Urinary bladder (tissue), 4 donors: ENCODE data around the gene NDUFA11. TPM values are rescaled to one million over a fixed set of nuclear protein-coding genes. Genes with fewer than 3 reads are reported as not detected.

ENCODE experiments used
- DNase-seq: peaks from one replicate; pipeline ENCODE4 v3.0.0-alpha.2; 2015; ENCODE audit errors: extremely low spot score
- H3K27ac ChIP-seq: one replicate; pipeline ENCODE4 v1.5.1; 2013; ENCODE audit warnings: low read depth, mild to moderate bottlenecking, moderate library complexity
- H3K36me3 ChIP-seq: one replicate; pipeline ENCODE4 v1.6.1; 2013; ENCODE audit warnings: mild to moderate bottlenecking, moderate library complexity; ENCODE audit not compliant: insufficient read depth
- H3K4me1 ChIP-seq: one replicate; pipeline ENCODE4 v1.6.1; 2013; ENCODE audit warnings: mild to moderate bottlenecking, moderate library complexity; ENCODE audit not compliant: insufficient read depth
- H3K4me3 ChIP-seq: one replicate; pipeline ENCODE4 v1.5.1; 2013; ENCODE audit warnings: low read depth, low read length
- WGBS: extraction: QIAGEN DNeasy Blood & Tissue Kit; methylation state at CpG from one replicate; pipeline ENCODE4 v1.1.7; 2013; 5-methylcytosine and 5-hydroxymethylcytosine counted together
- polyA plus RNA-seq: library from polyadenylated mRNA; stranded (reverse); fragments of 200-250 nt; gene quantifications from one replicate; pipeline ENCODE4 v1.2.3, GENCODE V29; 2013
- total RNA-seq: library from RNA; depleted of rRNA; stranded (reverse); fragments of >200 nt; gene quantifications from one replicate; pipeline ENCODE4 v1.2.3, GENCODE V29; 2014
- donor health status: healthy with polysubstance abuse.
- donor health status: healthy.

The NDUFA11 gene
- 114 TPM for total RNA-seq
- polyA plus RNA-seq: 520 TPM

GRCh38 chr19:5903624-5904351 lies at the start of gene NDUFA11:
Gene NDUFA11 (minus strand): TSS chr19:5903790. CDS start chr19:5903708, 82 bp downstream.
- H3K36me3 ChIP-seq: no peaks in the 10 kb centered on the region
- peak; percentile 87 for DNase-seq
- no peaks in the 10 kb centered on the region for H3K4me1 ChIP-seq
- peak within 1 kb of the TSS; percentile 82 for H3K4me3 ChIP-seq
- under 1% methylated on average over 57 of the region's 57 CpGs for WGBS
- H3K27ac ChIP-seq: peak within 1 kb of the TSS; percentile 84

DNA sequence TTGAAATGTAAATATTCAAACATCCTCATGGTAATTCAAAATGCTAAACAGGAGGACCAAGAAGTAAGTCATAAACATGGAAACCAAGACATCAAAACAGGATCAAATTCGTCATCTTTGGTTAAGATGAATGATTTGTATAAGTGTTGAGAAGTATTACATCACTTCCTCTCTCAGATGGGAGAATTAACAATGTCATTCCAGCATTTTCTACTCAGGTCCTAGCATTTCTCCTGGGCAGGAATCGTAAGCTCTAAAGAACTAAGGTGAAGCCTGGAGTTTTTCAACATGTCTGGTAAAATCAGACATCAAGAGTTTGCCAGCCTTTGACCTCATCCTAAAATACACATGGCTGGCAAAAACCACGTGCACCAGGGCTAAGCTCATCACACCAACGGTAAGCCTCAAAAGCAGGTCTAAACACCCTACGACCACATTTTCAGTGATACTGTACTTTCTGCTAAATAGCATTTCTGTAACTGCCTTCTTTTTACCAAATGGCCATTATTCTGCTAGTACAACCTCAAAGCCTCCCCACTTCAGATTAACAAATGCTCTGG lies 49.5 kb upstream of the NDUFA11 start:
- Histone ChIP-seq H3K4me1 (peaks cover 6% of the 10 kb centered on the region), H3K27ac (peak overlapping the region; percentile 40), H3K4me3 (no peak overlapping the region), H3K36me3 (no peaks in the 10 kb centered on the region)
- no peak for DNase-seq
- 52% methylated on average over 5 of the region's 5 CpGs for WGBS

DNA sequence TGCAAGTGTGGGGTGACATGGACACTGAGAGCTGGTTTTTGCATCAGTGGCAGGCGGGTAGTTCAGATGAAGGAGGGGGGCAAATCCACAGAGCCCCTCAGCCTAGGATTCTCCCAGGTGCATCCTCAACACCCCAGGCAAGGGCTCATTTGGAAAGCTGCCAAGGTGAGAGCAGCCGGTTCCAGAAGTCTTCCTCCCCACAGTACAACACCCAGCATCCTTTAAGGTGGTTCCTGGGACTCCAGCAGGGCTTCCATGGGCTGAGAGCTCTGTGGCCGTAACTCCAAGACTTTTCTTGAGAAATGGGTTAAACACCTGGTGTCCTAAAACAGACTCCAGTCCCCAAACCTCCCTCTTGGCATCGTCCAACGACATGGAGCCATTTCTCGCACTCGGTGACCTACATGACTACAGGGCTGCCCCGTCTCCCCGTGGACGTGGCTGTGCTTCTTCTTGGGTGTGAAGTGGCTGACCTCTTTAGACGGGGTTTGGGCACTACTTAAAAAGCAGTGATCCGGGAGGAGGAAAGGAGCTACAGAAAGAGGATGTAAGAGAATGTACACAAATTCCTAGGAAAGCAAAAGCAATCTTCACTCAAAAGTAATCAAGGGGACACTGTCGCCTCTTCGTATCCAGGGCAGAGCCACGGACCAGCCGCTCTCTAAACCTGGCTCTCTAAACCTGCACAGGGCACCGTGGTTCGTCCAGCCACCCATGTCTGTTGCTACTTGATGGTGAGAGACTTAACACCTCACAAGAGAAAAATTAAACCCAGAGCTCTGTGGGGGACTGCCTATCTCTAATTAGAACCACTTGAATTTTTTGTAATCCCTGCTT lies 48.8 kb upstream of the NDUFA11 start:
- H3K4me1 ChIP-seq: peaks cover 6% of the 10 kb centered on the region
- 58% methylated on average over 18 of the region's 18 CpGs for WGBS

GRCh38 chr19:5951338-5951861 lies 47.8 kb upstream of the NDUFA11 start:
- WGBS: 36% methylated on average over 19 of the region's 19 CpGs
- DNase-seq: no peak
- Histone ChIP-seq H3K36me3 (no peaks in the 10 kb centered on the region), H3K4me1 (peaks cover 6% of the 10 kb centered on the region), H3K4me3 (no peak overlapping the region), H3K27ac (no peak overlapping the region)

More for the DNA sequence above, 48.8 kb upstream of the NDUFA11 start:
- Histone ChIP-seq H3K27ac (peak overlapping the region; percentile 40), H3K36me3 (no peaks in the 10 kb centered on the region), H3K4me3 (no peak overlapping the region)
- no peak for DNase-seq

- H3K27ac ChIP-seq: no peak overlapping the region
Observed at GRCh38 chr19:5950741-5951140, 47.2 kb upstream of the NDUFA11 start.

GRCh38 chr19:5949792-5950305 lies 46.3 kb upstream of the NDUFA11 start:
- Histone ChIP-seq H3K27ac (no peak overlapping the region), H3K4me3 (no peak overlapping the region), H3K4me1 (peaks cover 6% of the 10 kb centered on the region), H3K36me3 (no peaks in the 10 kb centered on the region)
- WGBS: 79% methylated on average over 13 of the region's 13 CpGs
- no peak for DNase-seq

More at GRCh38 chr19:5950741-5951140, 47.2 kb upstream of the NDUFA11 start:
- Histone ChIP-seq H3K4me1 (peaks cover 6% of the 10 kb centered on the region), H3K4me3 (no peak overlapping the region), H3K36me3 (no peaks in the 10 kb centered on the region)
- DNase-seq: no peak
- WGBS: 66% methylated on average over 3 of the region's 3 CpGs

DNA sequence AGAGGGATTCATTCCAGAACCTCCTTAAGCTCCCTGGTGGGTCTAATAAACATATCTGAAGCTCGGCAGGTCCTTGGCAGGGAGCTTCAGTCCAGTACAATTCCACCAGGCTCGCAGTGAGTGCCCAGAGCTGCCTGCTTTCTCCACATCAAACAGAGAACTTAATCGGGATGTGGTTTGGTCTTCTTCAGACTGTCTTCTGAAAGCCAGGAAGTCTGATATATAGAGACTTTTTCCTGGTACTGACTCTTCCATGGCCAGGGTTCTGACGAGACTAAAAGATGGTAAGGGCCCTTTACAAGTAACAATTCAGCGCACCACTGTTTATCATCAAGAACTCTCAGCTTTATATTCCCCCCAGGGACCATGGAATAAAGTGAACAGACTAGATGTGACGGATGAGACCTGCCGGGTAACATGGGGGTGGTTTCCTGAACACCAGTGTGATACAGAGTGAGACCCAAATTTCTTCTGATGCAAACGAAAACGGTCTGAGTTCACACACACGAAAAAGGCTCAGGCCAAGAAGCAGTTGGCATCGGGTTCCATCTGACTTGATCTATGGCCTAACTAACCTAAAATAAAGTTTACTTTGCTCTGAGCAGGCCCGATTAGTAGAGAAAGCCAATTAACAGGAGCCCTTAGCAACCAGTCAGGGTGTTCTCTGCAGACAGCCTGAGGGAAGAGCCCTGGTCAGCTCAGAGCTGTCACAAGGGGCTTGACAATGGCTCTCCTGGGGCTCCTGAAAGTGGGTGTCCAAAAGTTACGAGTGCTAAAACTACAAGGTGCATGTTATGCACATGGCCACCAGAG lies 45.4 kb upstream of the NDUFA11 start:
- H3K4me3 ChIP-seq: no peak overlapping the region
- 31% methylated on average over 13 of the region's 13 CpGs for WGBS
- DNase-seq: no peak
- H3K36me3 ChIP-seq: no peaks in the 10 kb centered on the region
- peaks cover 6% of the 10 kb centered on the region for H3K4me1 ChIP-seq
- peak overlapping the region; percentile 40 for H3K27ac ChIP-seq

- Histone ChIP-seq H3K36me3 (no peaks in the 10 kb centered on the region), H3K4me1 (no peaks in the 10 kb centered on the region), H3K27ac (no peak overlapping the region), H3K4me3 (no peak overlapping the region)
- no peak for DNase-seq
- 33% methylated on average over 13 of the region's 13 CpGs for WGBS
Observed at GRCh38 chr19:5947435-5947834, 43.8 kb upstream of the NDUFA11 start.

DNA sequence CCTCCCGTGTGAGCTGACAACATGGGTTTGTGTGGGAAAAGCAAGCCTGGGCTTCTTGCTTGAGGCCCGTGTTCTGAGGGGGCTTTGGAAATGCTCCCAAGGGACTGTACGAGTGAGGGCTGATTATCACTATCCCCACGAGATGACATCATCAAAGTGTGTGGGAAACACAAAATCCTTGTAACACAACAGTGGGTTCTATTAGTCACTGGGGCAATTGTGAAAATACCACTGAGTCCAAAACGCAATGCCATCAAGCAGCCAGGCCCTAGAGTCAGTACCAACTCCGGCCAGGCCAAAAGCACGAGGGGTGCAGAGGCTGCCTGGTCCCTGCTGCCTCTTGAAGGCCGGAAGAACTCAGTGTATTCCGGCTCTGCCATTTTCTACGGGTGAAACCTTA lies 40.0 kb upstream of the NDUFA11 start:
- H3K36me3 ChIP-seq: peaks cover 4% of the 10 kb centered on the region
- WGBS: 46% methylated on average over 10 of the region's 10 CpGs
- no peak for DNase-seq
- no peak overlapping the region for H3K4me3 ChIP-seq
- peak overlapping the region; percentile 35 for H3K27ac ChIP-seq
- no peaks in the 10 kb centered on the region for H3K4me1 ChIP-seq

GRCh38 chr19:5943045-5943444 lies 39.5 kb upstream of the NDUFA11 start:
- H3K27ac ChIP-seq: no peak overlapping the region
- no peaks in the 10 kb centered on the region for H3K4me1 ChIP-seq
- no peak for DNase-seq
- no peak overlapping the region for H3K4me3 ChIP-seq
- 36% methylated on average over 10 of the region's 10 CpGs for WGBS
- H3K36me3 ChIP-seq: peaks cover 4% of the 10 kb centered on the region

DNA sequence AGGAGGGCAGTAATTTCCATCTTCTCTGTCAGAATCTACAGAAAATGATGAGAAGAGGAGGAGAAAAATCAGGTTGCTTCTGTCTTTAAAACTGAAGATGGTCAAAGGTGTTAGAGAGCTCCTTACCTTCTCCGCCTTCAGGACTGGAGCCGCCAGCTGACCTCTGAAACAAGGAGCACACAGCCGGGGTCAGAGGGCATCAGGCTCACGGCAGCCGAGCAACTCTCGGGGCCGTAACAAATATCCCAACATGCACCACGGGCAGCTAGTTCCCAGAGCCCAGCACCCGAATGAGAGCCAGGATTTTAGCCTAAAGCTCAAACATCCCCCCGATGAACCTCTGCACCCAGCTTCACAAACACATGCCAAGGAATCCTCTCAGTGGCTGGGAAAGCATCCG lies 38.1 kb upstream of the NDUFA11 start:
- Histone ChIP-seq H3K4me1 (no peaks in the 10 kb centered on the region), H3K36me3 (peaks cover 4% of the 10 kb centered on the region), H3K27ac (no peak overlapping the region), H3K4me3 (no peak overlapping the region)
- no peak for DNase-seq
- 53% methylated on average over 11 of the region's 11 CpGs for WGBS

DNA sequence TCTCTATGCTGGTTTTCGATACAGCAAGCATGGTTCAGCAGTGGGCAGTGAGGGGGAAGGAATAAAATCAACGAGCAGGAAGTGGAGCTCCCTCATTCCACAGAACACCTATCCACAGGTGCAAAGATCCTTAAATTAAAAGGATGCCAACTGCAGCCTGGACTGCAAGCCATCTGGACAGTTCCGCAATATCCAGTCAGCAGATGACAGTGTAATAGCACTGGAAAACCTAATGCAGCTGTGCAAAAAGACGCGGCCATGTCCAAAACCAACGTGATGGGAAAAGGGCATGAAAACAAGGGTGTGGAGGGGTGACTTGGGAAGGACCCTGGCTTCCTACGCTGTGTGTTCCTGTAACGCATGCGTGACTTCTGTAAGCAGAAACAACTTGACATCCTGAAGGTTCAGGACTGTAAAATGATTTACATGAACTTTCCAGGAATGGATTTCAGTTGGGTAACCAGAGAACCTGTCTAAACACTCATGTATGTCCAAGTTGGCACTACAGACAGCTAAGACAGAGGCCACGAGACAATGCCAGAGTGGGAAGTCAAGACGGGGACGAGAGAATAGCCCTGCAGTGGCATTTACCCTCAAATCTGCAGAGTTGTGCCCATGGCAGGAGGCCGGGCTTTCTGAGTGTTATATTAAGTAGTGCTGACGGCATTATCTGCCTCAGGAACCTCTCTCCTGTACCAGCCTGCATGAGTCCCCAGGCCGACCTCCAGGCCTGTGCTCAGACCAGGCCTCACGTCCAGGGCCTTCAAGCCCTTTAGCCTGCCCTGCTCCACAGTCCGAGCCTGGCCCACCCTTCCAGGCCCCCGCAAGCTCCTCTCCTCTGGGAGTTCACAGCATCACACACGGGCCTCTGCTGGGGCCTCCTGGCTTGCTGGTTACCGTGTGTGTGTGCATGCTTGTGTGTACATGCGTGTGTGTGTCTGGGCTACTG lies 36.9 kb upstream of the NDUFA11 start:
- H3K27ac ChIP-seq: no peak overlapping the region
- no peaks in the 10 kb centered on the region for H3K4me1 ChIP-seq
- DNase-seq: no peak
- no peak overlapping the region for H3K4me3 ChIP-seq
- H3K36me3 ChIP-seq: peaks cover 4% of the 10 kb centered on the region
- WGBS: 81% methylated on average over 21 of the region's 21 CpGs
